ENCODE measurements around the gene RNASE8.

DNA sequence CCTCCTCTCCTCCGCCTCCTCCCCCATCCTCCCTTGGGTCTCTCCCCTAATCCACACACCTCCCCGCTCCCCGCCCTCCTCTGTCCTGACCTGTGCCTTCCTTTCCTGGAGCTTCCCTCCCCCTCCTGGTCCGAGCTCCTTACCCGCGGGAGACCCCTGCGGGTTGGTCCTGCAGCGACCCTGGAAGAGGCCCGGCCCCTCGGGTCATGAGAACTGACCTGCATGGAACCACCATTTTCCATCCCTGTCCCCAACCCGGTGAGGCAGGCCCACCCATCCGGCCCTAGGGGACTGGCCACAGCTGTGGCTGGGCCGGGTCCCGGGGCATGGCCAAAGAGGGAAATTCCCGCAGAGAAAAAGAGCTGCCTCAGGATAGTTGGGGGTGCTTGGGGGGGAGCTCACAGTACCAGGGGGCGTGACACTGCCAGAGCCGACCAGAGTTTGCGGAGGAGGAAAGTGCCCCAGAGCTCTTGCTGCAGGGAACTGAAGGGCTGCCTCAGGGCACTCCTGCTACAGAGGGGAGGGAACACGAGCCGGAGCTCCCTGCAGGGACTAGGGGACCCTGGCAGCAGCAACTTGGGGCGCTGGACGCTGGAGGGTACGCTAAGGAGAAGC, 13.1 kb downstream of the RNASE8 start:
- TF ChIP-seq CTCF (IDR thresholded peaks at IDR 0.05), result no peak
- no peak for TF ChIP-seq ZFX (IDR thresholded peaks at IDR 0.05; ENCODE audit: borderline replicate concordance)
